WTC11 (cell line): ENCODE measurements around the gene OBSCN. TPM values are rescaled to one million over a fixed set of nuclear protein-coding genes. Genes with fewer than 3 reads are reported as not detected.

ENCODE experiments used
- ATAC-seq: fragments of 200-7000 bp; cut with Tn5 transposase; 2 replicates; pipeline ENCODE4 v1.10.0; 2021; ENCODE audit warnings: mild to moderate bottlenecking, moderate library complexity
- CTCF ChIA-PET: fragments of 300-600 bp; sonication (Branson Sonifier 250); formaldehyde crosslinking; loops from one replicate; lab custom pipeline; 2021; ENCODE audit warnings: antibody characterized with exemption; lab: Charles Lee
- POLR2A ChIA-PET: fragments of 350-600 bp; sonication (Branson Sonifier 250); formaldehyde crosslinking; loops from one replicate; lab custom pipeline; 2021; ENCODE audit warnings: antibody characterized with exemption; lab: Charles Lee
- DNase-seq: peaks from one replicate; pipeline ENCODE4 v3.0.0; 2021; ENCODE audit warnings: low spot score
- H3K27ac Mint-ChIP-seq: 2 replicates; pipeline ENCODE4 v1.8.0; 2021; ENCODE audit warnings: mixed read lengths
- H3K27me3 Mint-ChIP-seq: 2 replicates; pipeline ENCODE4 v1.8.0; 2021; ENCODE audit warnings: low read depth, mild to moderate bottlenecking, moderate library complexity, mixed read lengths
- H3K36me3 Mint-ChIP-seq: 2 replicates; pipeline ENCODE4 v1.8.0; 2021; ENCODE audit warnings: mixed read lengths
- H3K4me1 Mint-ChIP-seq: 2 replicates; pipeline ENCODE4 v1.8.0; 2022; ENCODE audit warnings: mixed read lengths
- H3K4me3 Mint-ChIP-seq: 2 replicates; pipeline ENCODE4 v1.8.0; 2021; ENCODE audit warnings: mild to moderate bottlenecking, moderate library complexity, mixed read lengths
- H3K9me3 Mint-ChIP-seq: 2 replicates; pipeline ENCODE4 v1.8.0; 2021; ENCODE audit warnings: mixed read lengths
- CBFB ChIP-seq: sonication (generic); formaldehyde crosslinking; IDR thresholded peaks from 2 replicates; pipeline ENCODE4 v1.8.1; 2022; ENCODE audit warnings: mild to moderate bottlenecking, low read depth, missing genetic modification reagents
- CREM ChIP-seq: sonication (generic); formaldehyde crosslinking; IDR thresholded peaks from 2 replicates; pipeline ENCODE4 v1.8.1; 2022; ENCODE audit warnings: mild to moderate bottlenecking, missing genetic modification reagents, moderate library complexity
- ELF4 ChIP-seq: sonication (generic); formaldehyde crosslinking; IDR thresholded peaks from 2 replicates; pipeline ENCODE4 v1.8.1; 2022; ENCODE audit warnings: low read depth, mild to moderate bottlenecking, moderate library complexity, missing genetic modification reagents
- FOXK1 ChIP-seq: sonication (generic); formaldehyde crosslinking; IDR thresholded peaks from 2 replicates; pipeline ENCODE4 v1.8.0; 2022; ENCODE audit warnings: mild to moderate bottlenecking, moderate library complexity, missing genetic modification reagents
- GRHL2 ChIP-seq: fragments of 250-450 bp; sonication (Bioruptor Pico); IDR thresholded peaks from 2 replicates; pipeline ENCODE4 v1.8.0; 2022; ENCODE audit warnings: mild to moderate bottlenecking, moderate library complexity; ENCODE audit not compliant: insufficient replicate concordance, severe bottlenecking
- JUN ChIP-seq: sonication (generic); formaldehyde crosslinking; IDR thresholded peaks from 2 replicates; pipeline ENCODE4 v1.8.0; 2023; ENCODE audit warnings: mild to moderate bottlenecking, missing genetic modification reagents
- NFATC4 ChIP-seq: fragments of 250-450 bp; sonication (Bioruptor Pico); IDR thresholded peaks from 2 replicates; pipeline ENCODE4 v1.9.0; 2021; ENCODE audit warnings: mild to moderate bottlenecking
- NFE2L1 ChIP-seq: sonication (generic); formaldehyde crosslinking; IDR thresholded peaks from 2 replicates; pipeline ENCODE4 v1.8.1; 2023; ENCODE audit warnings: missing genetic modification reagents
- NFYB ChIP-seq: sonication (generic); formaldehyde crosslinking; conservative IDR thresholded peaks from 2 replicates; pipeline ENCODE4 v1.8.0; 2022; ENCODE audit warnings: low read depth, missing genetic modification reagents
- NR1H2 ChIP-seq: sonication (generic); formaldehyde crosslinking; IDR thresholded peaks from 2 replicates; pipeline ENCODE4 v1.9.0; 2021; ENCODE audit warnings: mild to moderate bottlenecking, moderate library complexity, missing genetic modification reagents
- NR2C2 ChIP-seq: sonication (generic); formaldehyde crosslinking; IDR thresholded peaks from 2 replicates; pipeline ENCODE4 v1.8.0; 2022; ENCODE audit warnings: mild to moderate bottlenecking, missing genetic modification reagents
- OVOL2 ChIP-seq: fragments of 250-450 bp; sonication (Bioruptor Pico); IDR thresholded peaks from 2 replicates; pipeline ENCODE4 v1.9.0; 2021; ENCODE audit warnings: mild to moderate bottlenecking, borderline replicate concordance
- TEAD1 ChIP-seq: sonication (generic); formaldehyde crosslinking; IDR thresholded peaks from 2 replicates; pipeline ENCODE4 v1.8.0; 2022; ENCODE audit warnings: mild to moderate bottlenecking, missing genetic modification reagents
- ZNF219 ChIP-seq: sonication (generic); formaldehyde crosslinking; IDR thresholded peaks from 2 replicates; pipeline ENCODE4 v1.8.0; 2023; ENCODE audit warnings: missing genetic modification reagents, mild to moderate bottlenecking, borderline replicate concordance
- ZNF232 ChIP-seq: sonication (generic); formaldehyde crosslinking; IDR thresholded peaks from 2 replicates; pipeline ENCODE4 v1.8.0; 2022; ENCODE audit warnings: mild to moderate bottlenecking, missing genetic modification reagents
- ZNF396 ChIP-seq: fragments of 250-450 bp; sonication (Bioruptor Pico); IDR thresholded peaks from 2 replicates; pipeline ENCODE4 v1.8.0; 2021; ENCODE audit warnings: mild to moderate bottlenecking, moderate library complexity, borderline replicate concordance
- ZNF416 ChIP-seq: fragments of 250-450 bp; sonication (Bioruptor Pico); IDR thresholded peaks from 2 replicates; pipeline ENCODE4 v1.9.0; 2021; ENCODE audit warnings: mild to moderate bottlenecking, inconsistent platforms
- ZNF423 ChIP-seq: fragments of 250-450 bp; sonication (Bioruptor Pico); IDR thresholded peaks from 2 replicates; pipeline ENCODE4 v2.1.2; 2022; ENCODE audit warnings: mild to moderate bottlenecking, moderate library complexity
- total RNA-seq: library from RNA; stranded (reverse); gene quantifications from 3 replicates; pipeline ENCODE4 v1.2.3, GENCODE V29; 2021
- TF ChIP-seq, protein P1 (sequence below): sonication (generic); formaldehyde crosslinking; IDR thresholded peaks from 2 replicates; pipeline ENCODE4 v1.8.1; 2022; ENCODE audit warnings: missing genetic modification reagents, borderline replicate concordance
- TF ChIP-seq, protein P2 (sequence below): fragments of 250-450 bp; sonication (Bioruptor Pico); IDR thresholded peaks from 2 replicates; pipeline ENCODE4 v2.1.2; 2022; ENCODE audit warnings: mild to moderate bottlenecking, moderate library complexity
- TF ChIP-seq, protein P3 (sequence below): sonication (generic); formaldehyde crosslinking; IDR thresholded peaks from 2 replicates; pipeline ENCODE4 v1.8.1; 2022; ENCODE audit warnings: mild to moderate bottlenecking, moderate library complexity, missing genetic modification reagents
- TF ChIP-seq, protein P4 (sequence below): sonication (generic); formaldehyde crosslinking; IDR thresholded peaks from 2 replicates; pipeline ENCODE4 v1.8.1; 2023; ENCODE audit warnings: mild to moderate bottlenecking, missing genetic modification reagents
- TF ChIP-seq, protein P5 (sequence below): sonication (generic); formaldehyde crosslinking; IDR thresholded peaks from 2 replicates; pipeline ENCODE4 v1.8.1; 2022; ENCODE audit warnings: low read depth, missing genetic modification reagents, borderline replicate concordance

The OBSCN gene
- total RNA-seq, 1 experiment from 2014 or later, result 38.8 TPM

DNA sequence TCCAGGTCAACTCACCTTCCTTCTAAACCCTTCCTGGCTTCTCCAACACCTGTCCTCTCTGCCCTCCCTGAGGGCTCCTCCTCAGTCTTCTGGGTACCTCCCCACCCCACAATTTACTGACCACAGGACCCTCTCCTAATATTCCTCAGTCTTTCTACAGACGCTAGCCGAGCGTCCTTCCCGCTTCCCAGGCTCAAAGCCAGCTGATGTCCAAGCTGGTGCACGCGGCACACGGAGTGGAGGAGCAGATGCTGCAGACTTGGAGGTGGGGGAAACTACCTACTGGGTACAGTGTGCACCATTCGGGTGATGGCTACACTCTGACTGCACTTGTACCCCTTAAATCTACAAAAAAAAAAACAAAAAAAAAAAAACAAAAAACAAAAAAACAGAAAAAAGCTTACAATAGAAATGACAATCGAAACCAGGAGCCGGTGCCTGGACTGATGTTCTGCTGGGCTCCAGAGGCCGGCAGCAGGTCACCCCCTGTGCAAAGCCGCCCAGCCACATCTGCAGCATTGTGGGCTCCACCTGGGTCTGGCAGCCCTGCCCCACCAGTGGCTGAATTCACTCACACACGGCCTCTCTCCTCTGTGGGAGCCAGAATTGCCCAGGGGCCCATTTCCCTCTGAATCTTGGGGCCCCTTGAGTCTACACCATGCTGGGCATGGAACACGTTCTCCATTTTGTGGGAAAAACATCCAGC lies 191.8 kb downstream of the OBSCN start:
- H3K9me3 Mint-ChIP-seq, result no peaks in the 10 kb centered on the region
- ATAC-seq, result no peak
- CTCF ChIA-PET, result interaction anchor here (0.6 kb wide), 1 partner anchor 1734 kb away, joined by 3 read pairs; no protein-coding TSS in a partner anchor
- no peak overlapping the region for H3K4me3 Mint-ChIP-seq
- no peaks in the 10 kb centered on the region for H3K27me3 Mint-ChIP-seq
- H3K27ac Mint-ChIP-seq, result no peak overlapping the region
- DNase-seq, result no peak
- TF ChIP-seq, protein P1, sequence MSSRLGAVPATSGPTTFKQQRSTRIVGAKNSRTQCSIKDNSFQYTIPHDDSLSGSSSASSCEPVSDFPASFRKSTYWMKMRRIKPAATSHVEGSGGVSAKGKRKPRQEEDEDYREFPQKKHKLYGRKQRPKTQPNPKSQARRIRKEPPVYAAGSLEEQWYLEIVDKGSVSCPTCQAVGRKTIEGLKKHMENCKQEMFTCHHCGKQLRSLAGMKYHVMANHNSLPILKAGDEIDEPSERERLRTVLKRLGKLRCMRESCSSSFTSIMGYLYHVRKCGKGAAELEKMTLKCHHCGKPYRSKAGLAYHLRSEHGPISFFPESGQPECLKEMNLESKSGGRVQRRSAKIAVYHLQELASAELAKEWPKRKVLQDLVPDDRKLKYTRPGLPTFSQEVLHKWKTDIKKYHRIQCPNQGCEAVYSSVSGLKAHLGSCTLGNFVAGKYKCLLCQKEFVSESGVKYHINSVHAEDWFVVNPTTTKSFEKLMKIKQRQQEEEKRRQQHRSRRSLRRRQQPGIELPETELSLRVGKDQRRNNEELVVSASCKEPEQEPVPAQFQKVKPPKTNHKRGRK (CRISPR knock-in tag), result no peak
- TF ChIP-seq FOXK1 (CRISPR knock-in tag) (no peak), ZNF219 (no peak), OVOL2 (CRISPR knock-in tag) (no peak)
- TF ChIP-seq, protein P2, sequence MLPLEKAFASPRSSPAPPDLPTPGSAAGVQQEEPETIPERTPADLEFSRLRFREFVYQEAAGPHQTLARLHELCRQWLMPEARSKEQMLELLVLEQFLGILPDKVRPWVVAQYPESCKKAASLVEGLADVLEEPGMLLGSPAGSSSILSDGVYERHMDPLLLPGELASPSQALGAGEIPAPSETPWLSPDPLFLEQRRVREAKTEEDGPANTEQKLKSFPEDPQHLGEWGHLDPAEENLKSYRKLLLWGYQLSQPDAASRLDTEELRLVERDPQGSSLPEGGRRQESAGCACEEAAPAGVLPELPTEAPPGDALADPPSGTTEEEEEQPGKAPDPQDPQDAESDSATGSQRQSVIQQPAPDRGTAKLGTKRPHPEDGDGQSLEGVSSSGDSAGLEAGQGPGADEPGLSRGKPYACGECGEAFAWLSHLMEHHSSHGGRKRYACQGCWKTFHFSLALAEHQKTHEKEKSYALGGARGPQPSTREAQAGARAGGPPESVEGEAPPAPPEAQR, result no peak
- peaks cover 11% of the 10 kb centered on the region for H3K4me1 Mint-ChIP-seq
- peaks cover 47% of the 10 kb centered on the region for H3K36me3 Mint-ChIP-seq
- POLR2A ChIA-PET, result no interaction called here

DNA sequence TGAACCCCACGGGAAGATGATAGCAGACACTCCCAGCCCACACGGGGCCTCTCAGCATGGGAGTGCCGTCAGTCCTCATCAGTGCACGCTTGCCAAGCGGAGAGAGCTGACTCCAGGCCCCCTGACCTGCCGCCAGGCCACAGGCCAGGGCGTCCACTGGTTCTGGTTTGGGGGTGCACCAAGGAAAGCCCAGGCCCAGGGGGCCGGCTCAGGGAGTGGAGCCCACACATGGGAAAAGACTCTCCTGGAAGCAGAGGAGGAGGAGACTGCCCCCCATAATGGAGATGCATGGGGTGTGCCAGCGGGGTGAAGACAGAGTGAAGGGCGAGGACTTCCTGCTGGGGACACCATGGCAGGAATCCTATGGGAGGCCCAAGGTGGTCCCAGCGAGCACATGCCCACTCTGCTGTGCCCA lies 192.4 kb downstream of the OBSCN start:
- H3K4me3 Mint-ChIP-seq, result no peak overlapping the region
- TF ChIP-seq, protein P3, sequence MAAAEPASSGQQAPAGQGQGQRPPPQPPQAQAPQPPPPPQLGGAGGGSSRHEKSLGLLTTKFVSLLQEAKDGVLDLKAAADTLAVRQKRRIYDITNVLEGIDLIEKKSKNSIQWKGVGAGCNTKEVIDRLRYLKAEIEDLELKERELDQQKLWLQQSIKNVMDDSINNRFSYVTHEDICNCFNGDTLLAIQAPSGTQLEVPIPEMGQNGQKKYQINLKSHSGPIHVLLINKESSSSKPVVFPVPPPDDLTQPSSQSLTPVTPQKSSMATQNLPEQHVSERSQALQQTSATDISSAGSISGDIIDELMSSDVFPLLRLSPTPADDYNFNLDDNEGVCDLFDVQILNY, result no peak
- no peak for TF ChIP-seq ELF4
- no peak for TF ChIP-seq JUN (CRISPR knock-in tag)
- TF ChIP-seq, protein P4, sequence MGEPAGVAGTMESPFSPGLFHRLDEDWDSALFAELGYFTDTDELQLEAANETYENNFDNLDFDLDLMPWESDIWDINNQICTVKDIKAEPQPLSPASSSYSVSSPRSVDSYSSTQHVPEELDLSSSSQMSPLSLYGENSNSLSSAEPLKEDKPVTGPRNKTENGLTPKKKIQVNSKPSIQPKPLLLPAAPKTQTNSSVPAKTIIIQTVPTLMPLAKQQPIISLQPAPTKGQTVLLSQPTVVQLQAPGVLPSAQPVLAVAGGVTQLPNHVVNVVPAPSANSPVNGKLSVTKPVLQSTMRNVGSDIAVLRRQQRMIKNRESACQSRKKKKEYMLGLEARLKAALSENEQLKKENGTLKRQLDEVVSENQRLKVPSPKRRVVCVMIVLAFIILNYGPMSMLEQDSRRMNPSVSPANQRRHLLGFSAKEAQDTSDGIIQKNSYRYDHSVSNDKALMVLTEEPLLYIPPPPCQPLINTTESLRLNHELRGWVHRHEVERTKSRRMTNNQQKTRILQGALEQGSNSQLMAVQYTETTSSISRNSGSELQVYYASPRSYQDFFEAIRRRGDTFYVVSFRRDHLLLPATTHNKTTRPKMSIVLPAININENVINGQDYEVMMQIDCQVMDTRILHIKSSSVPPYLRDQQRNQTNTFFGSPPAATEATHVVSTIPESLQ (CRISPR knock-in tag), result no peak
- no peak for TF ChIP-seq NFE2L1 (CRISPR knock-in tag)
- no peak for TF ChIP-seq NFYB (CRISPR knock-in tag)
- no peak for TF ChIP-seq NFATC4 (CRISPR knock-in tag)
- TF ChIP-seq ZNF232 (CRISPR knock-in tag), result no peak
- no peak for TF ChIP-seq ZNF416 (CRISPR knock-in tag)
- TF ChIP-seq NR1H2 (CRISPR knock-in tag), result no peak
- no peak for TF ChIP-seq OVOL2 (CRISPR knock-in tag)
- TF ChIP-seq, protein P5, sequence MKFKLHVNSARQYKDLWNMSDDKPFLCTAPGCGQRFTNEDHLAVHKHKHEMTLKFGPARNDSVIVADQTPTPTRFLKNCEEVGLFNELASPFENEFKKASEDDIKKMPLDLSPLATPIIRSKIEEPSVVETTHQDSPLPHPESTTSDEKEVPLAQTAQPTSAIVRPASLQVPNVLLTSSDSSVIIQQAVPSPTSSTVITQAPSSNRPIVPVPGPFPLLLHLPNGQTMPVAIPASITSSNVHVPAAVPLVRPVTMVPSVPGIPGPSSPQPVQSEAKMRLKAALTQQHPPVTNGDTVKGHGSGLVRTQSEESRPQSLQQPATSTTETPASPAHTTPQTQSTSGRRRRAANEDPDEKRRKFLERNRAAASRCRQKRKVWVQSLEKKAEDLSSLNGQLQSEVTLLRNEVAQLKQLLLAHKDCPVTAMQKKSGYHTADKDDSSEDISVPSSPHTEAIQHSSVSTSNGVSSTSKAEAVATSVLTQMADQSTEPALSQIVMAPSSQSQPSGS (CRISPR knock-in tag), result no peak
- TF ChIP-seq CBFB, result no peak
- TF ChIP-seq NR2C2 (CRISPR knock-in tag), result no peak
- no peak for TF ChIP-seq ZNF423 (CRISPR knock-in tag)
- TF ChIP-seq CREM (CRISPR knock-in tag), result no peak
- no peak for TF ChIP-seq GRHL2 (CRISPR knock-in tag)
- no peak for TF ChIP-seq ZNF396 (CRISPR knock-in tag)
- TF ChIP-seq TEAD1 (CRISPR knock-in tag), result no peak
- no peaks in the 10 kb centered on the region for H3K27me3 Mint-ChIP-seq
- ATAC-seq, result no peak
- peaks cover 46% of the 10 kb centered on the region for H3K36me3 Mint-ChIP-seq
- H3K4me1 Mint-ChIP-seq, result peaks cover 17% of the 10 kb centered on the region
- H3K9me3 Mint-ChIP-seq, result no peaks in the 10 kb centered on the region
- H3K27ac Mint-ChIP-seq, result no peak overlapping the region
- no peak for DNase-seq
- CTCF ChIA-PET, result interaction anchor here (0.6 kb wide), 1 partner anchor 1734 kb away, joined by 3 read pairs; no protein-coding TSS in a partner anchor
- POLR2A ChIA-PET, result no interaction called here
